Measurements from ENCODE around the gene LSAMP. TPM values are rescaled to one million over a fixed set of nuclear protein-coding genes. Genes with fewer than 3 reads are reported as not detected.

The LSAMP gene
- total and polyA plus RNA-seq, 2 of the 8 experiments (the other 6 are each of a cell fraction or from before 2014, with no cell fraction given) = 1.8 to 5.7 TPM

GRCh38 chr3:116302087-116302747 lies 143.1 kb downstream of the LSAMP start:
- Histone ChIP-seq H4K20me1 (replicated peaks in 1 of 2; ENCODE audit: control insufficient read depth in 1 of 2, insufficient read depth in 2 of 2, low read length in 2 of 2) (no peaks in the 10 kb centered on the region), H3K9ac (replicated peaks in 1 of 4; ENCODE audit: extremely low read depth in 1 of 4, low read depth in 3 of 4, low read length in 3 of 4) (no peak overlapping the region), H3K4me2 (ENCODE audit: insufficient read depth in 1 of 2, low read depth in 2 of 2, low read length in 2 of 2) (no peak overlapping the region), H2BK15ac (ENCODE audit: low read length) (no peak overlapping the region), H3K4ac (replicated peaks; ENCODE audit: insufficient read length, low read depth, low read length) (no peak overlapping the region), H2BK20ac (ENCODE audit: low read length) (no peak overlapping the region), H3K56ac (replicated peaks; ENCODE audit: insufficient read length, low read depth, low read length) (no peak overlapping the region), H3K23me2 (ENCODE audit: low read depth, low read length) (no peaks in the 10 kb centered on the region), H2BK120ac (replicated peaks; ENCODE audit: low read depth, low read length) (no peak overlapping the region), H3K18ac (ENCODE audit: extremely low read depth, low read length) (no peak overlapping the region), H3K79me1 (ENCODE audit: low read depth, low read length) (no peaks in the 10 kb centered on the region), H4K8ac (ENCODE audit: extremely low read depth, insufficient read depth, low read length) (no peak overlapping the region), H4K5ac (ENCODE audit: insufficient read length, low read depth, low read length) (no peak overlapping the region), H3K14ac (ENCODE audit: insufficient read length) (no peak overlapping the region), H2AFZ (ENCODE audit: low read length) (no peak overlapping the region), H3K4me1 (replicated peaks in 1 of 4; ENCODE audit: control insufficient read depth in 3 of 4, insufficient read depth in 4 of 4, low read length in 3 of 4) (peaks cover 0 to 6% (median 2%) of the 10 kb centered on the region in 4 experiments; a peak in 2 of 7 replicates), H2AK5ac (ENCODE audit: low read depth, low read length) (no peak overlapping the region), H3K27me3 (replicated peaks in 1 of 4; ENCODE audit: control insufficient read depth in 3 of 4, extremely low read depth in 1 of 4, insufficient read depth in 3 of 4, low read length in 3 of 4) (no peaks in the 10 kb centered on the region), H2BK5ac (ENCODE audit: low read depth, low read length) (no peak overlapping the region), H3K4me3 (ENCODE audit: extremely low read depth in 1 of 4, insufficient read depth in 2 of 4, low read depth in 3 of 4, low read length in 4 of 4) (no peak overlapping the region), H2BK12ac (ENCODE audit: low read depth, low read length) (no peak overlapping the region), H3K36me3 (ENCODE audit: control insufficient read depth in 2 of 4, insufficient read depth in 4 of 4, low read length in 3 of 4) (no peaks in the 10 kb centered on the region), H3K9me3 (ENCODE audit: insufficient read depth in 2 of 2, low read depth in 1 of 2, low read length in 1 of 2) (no peaks in the 10 kb centered on the region), H4K91ac (replicated peaks; ENCODE audit: insufficient read length, low read length) (no peak overlapping the region), H3K27ac (ENCODE audit: low read depth, low read length) (no peak overlapping the region), H3K79me2 (ENCODE audit: control insufficient read depth in 1 of 2, insufficient read depth in 2 of 2, low read length in 2 of 2) (no peaks in the 10 kb centered on the region), H3K23ac (ENCODE audit: insufficient read length) (no peak overlapping the region)
- FAIRE-seq (no peak), DNase-seq (ENCODE audit: low read depth in 1 of 2, low spot score in 2 of 2) (no peak)
- WGBS, 2 experiments (ENCODE audit: extremely low coverage in 1 of 2, insufficient coverage in 1 of 2, insufficient read length in 1 of 2, insufficient replicate concordance in 2 of 2, low coverage in 1 of 2, low lambda C conversion rate in 2 of 2, missing lambda C conversion rate in 1 of 2) = 75% methylated on average over 4 of the region's 4 CpGs; no CpG with 5 or more reads in 1 of the 2 experiments
- POLR2A ChIA-PET (ENCODE audit: partially characterized antibody) = no interaction called here
- TF ChIP-seq FOSL1 (IDR thresholded peaks at IDR 0.05; ENCODE audit: insufficient read depth, low read depth, low read length) (no peak), BCL11A (IDR thresholded peaks at IDR 0.05; ENCODE audit: low read depth in 2 of 2, low read length in 2 of 2) (no peak), JUN (IDR thresholded peaks at IDR 0.05; ENCODE audit: low read depth, low read length) (no peak)
- CTCF ChIA-PET (ENCODE audit: partially characterized antibody) = interaction anchor here (1.1 kb wide), 1 partner anchor 272 kb away, joined by 3 read pairs; no protein-coding TSS in a partner anchor

Measured in H1 (cell line).